Neuronal stem cell (in vitro differentiated cells): Measurements from ENCODE around the gene HOXA6. TPM values are rescaled to one million over a fixed set of nuclear protein-coding genes. Genes with fewer than 3 reads are reported as not detected.

Source experiments
- DNase-seq: peaks from one replicate; pipeline ENCODE4 v3.0.0-alpha.2; 2013; ENCODE audit warnings: low spot score
- H2AFZ ChIP-seq: one replicate; pipeline ENCODE4 v1.6.1; 2013; ENCODE audit warnings: mild to moderate bottlenecking, low read length, inconsistent platforms
- H2AK5ac ChIP-seq: 2 replicates; pipeline ENCODE4 v1.6.1; 2013; ENCODE audit warnings: low read depth, mild to moderate bottlenecking, inconsistent platforms, low read length, moderate library complexity, mixed read lengths
- H2BK120ac ChIP-seq: 2 replicates; pipeline ENCODE4 v1.6.1; 2013; ENCODE audit warnings: low read depth, mild to moderate bottlenecking, inconsistent platforms, low read length, moderate library complexity, mixed read lengths
- H2BK12ac ChIP-seq: one replicate; pipeline ENCODE4 v1.6.1; 2013; ENCODE audit warnings: low read length, inconsistent platforms
- H2BK15ac ChIP-seq: 2 replicates; pipeline ENCODE4 v1.6.1; 2013; ENCODE audit warnings: mild to moderate bottlenecking, low read length, inconsistent platforms, mixed read lengths
- H2BK5ac ChIP-seq: one replicate; pipeline ENCODE4 v1.6.1; 2013; ENCODE audit warnings: inconsistent platforms, mild to moderate bottlenecking, low read length, moderate library complexity
- H3K14ac ChIP-seq: one replicate; pipeline ENCODE4 v1.6.1; 2013; ENCODE audit warnings: low read length, inconsistent platforms
- H3K18ac ChIP-seq: 2 replicates; pipeline ENCODE4 v1.6.1; 2013; ENCODE audit warnings: low read length, inconsistent platforms
- H3K23ac ChIP-seq: 2 replicates; pipeline ENCODE4 v1.6.1; 2013; ENCODE audit warnings: low read depth, mild to moderate bottlenecking, mixed read lengths, low read length, inconsistent platforms; ENCODE audit not compliant: poor library complexity
- H3K27ac ChIP-seq: replicated peaks from 3 replicates; pipeline ENCODE4 v1.5.1; 2013; ENCODE audit warnings: low read length, inconsistent platforms
- H3K27me3 ChIP-seq, 3 experiments: 2 replicates each; pipeline ENCODE4 v1.6.1; 2013; ENCODE audit warnings: low read length in 3 of 3, mild to moderate bottlenecking in 2 of 3, inconsistent platforms in 1 of 3, low read depth in 1 of 3, mixed read lengths in 1 of 3, moderate library complexity in 1 of 3; ENCODE audit not compliant: control insufficient read depth in 3 of 3, insufficient read depth in 3 of 3
- H3K36me3 ChIP-seq, 2 donors: replicated peaks in 1 of 2; 2 replicates each; pipeline ENCODE4 v1.6.1; 2013; ENCODE audit warnings: low read length in 2 of 2; ENCODE audit not compliant: control insufficient read depth in 2 of 2, insufficient read depth in 2 of 2
- H3K4ac ChIP-seq: 2 replicates; pipeline ENCODE4 v1.6.1; 2013; ENCODE audit warnings: inconsistent platforms, mild to moderate bottlenecking, low read length, moderate library complexity
- H3K4me1 ChIP-seq, 2 donors: 1 replicate in 1 of 2; 2 replicates in 1 of 2; pipeline ENCODE4 v1.6.1; 2013; ENCODE audit warnings: low read length in 2 of 2, low read depth in 1 of 2; ENCODE audit not compliant: control insufficient read depth in 2 of 2, insufficient read depth in 1 of 2
- H3K4me2 ChIP-seq: one replicate; pipeline ENCODE4 v1.6.1; 2013; ENCODE audit warnings: mild to moderate bottlenecking, low read length, inconsistent platforms; ENCODE audit not compliant: insufficient read depth, poor library complexity, severe bottlenecking
- H3K4me3 ChIP-seq, 2 donors: 2 replicates each; pipeline ENCODE4 v1.5.1; 2013; ENCODE audit warnings: low read length in 2 of 2, mild to moderate bottlenecking in 2 of 2, inconsistent platforms in 1 of 2, moderate library complexity in 1 of 2
- H3K79me1 ChIP-seq: one replicate; pipeline ENCODE4 v1.6.1; 2013; ENCODE audit warnings: low read depth, mild to moderate bottlenecking, inconsistent platforms, low read length, moderate library complexity
- H3K9ac ChIP-seq: one replicate; pipeline ENCODE4 v1.6.1; 2013; ENCODE audit warnings: mild to moderate bottlenecking, low read depth, low read length, inconsistent platforms; ENCODE audit not compliant: poor library complexity
- H3K9me3 ChIP-seq, 2 donors: replicated peaks in 1 of 2; 2 replicates each; pipeline versions ENCODE3 to v1.6.1; 2013; ENCODE audit warnings: low read length in 2 of 2, mild to moderate bottlenecking in 2 of 2, inconsistent platforms in 1 of 2, low read depth in 1 of 2, mixed read lengths in 1 of 2, moderate library complexity in 1 of 2; ENCODE audit not compliant: control insufficient read depth in 2 of 2, insufficient read depth in 1 of 2
- H4K8ac ChIP-seq: one replicate; pipeline ENCODE4 v1.6.1; 2013; ENCODE audit warnings: low read depth, mild to moderate bottlenecking, inconsistent platforms, low read length, moderate library complexity
- H4K91ac ChIP-seq: one replicate; pipeline ENCODE4 v1.6.1; 2013; ENCODE audit warnings: low read length, low read depth, mild to moderate bottlenecking, inconsistent platforms; ENCODE audit not compliant: poor library complexity
- WGBS, 2 donors: extraction: QIAGEN DNeasy Blood & Tissue Kit; methylation state at CpG; one replicate each; pipeline ENCODE4 v1.1.7; 2013; ENCODE audit warnings: missing lambda C conversion rate in 2 of 2, mixed read lengths in 1 of 2; ENCODE audit not compliant: insufficient read length in 2 of 2, insufficient replicate concordance in 1 of 2; ENCODE audit errors: extremely low coverage in 2 of 2; 5-methylcytosine and 5-hydroxymethylcytosine counted together
- polyA plus RNA-seq, 2 experiments: library from polyadenylated mRNA; stranded (reverse); fragments of 200-250 nt; gene quantifications; one replicate each; pipeline ENCODE4 v1.2.3, GENCODE V29; 2013

HOXA6 gene
- polyA plus RNA-seq (2013, experiment 1 of 2) = not detected
- polyA plus RNA-seq (2013, experiment 2 of 2) = not detected

DNA sequence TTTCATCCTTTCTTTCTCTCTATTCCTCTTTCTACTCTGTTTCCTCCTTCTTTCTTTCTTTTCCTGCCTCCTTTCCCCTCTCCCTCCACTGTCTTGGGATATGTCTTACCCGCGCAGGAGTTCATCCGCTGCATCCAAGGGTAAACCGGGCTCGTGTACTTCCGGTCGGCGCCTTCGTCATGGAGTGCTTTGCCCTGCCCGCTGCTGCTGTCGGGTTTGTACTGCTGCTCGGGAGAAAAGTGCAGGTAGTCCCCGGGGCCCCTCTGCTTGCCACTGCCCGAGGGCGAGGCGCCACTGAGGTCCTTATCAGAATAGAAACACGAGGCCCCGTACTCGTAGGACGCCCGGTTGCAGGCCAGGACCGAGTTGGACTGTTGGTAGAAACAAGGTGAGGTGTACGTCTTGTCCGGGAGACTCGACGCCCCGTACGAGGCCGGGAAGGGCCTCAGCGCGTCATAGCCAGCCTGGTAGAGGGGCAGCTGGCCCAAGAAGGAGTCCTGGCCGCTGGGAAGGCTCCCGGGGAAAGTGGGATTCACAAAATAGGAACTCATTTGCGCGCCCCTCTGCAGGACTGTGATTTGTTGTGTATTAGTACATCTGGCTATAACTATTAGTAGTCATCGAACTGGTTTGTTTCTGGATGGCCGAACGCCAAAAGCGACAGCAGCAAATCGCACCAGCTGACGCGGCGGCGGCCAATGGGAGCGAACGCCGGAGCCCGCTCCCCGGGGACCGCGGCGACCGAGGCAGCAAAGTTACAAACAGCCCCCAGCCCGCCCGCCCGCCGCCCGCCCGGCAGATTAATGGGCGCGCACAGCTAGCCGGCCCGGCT, at the start of gene HOXA6:
Gene HOXA6 (minus strand): TSS at position 576 of the 832 bp plus-strand sequence. CDS start 25 bp downstream, at position 551.
- Histone ChIP-seq H3K9me3 (peaks cover 3 to 28% of the 10 kb centered on the region in 2 donors), H4K91ac (no peak within 1 kb of the TSS), H2AFZ (peak within 1 kb of the TSS; percentile 66), H3K4me1 (no peaks in the 10 kb centered on the region), H3K4me3 (no peak within 1 kb of the TSS), H3K4me2 (no peak within 1 kb of the TSS), H3K14ac (peak within 1 kb of the TSS; percentile 44), H2BK120ac (no peak within 1 kb of the TSS), H3K27ac (no peak within 1 kb of the TSS), H2BK5ac (no peak within 1 kb of the TSS), H3K36me3 (no peaks in the 10 kb centered on the region), H3K27me3 (peaks cover 72 to 99% (median 99%) of the 10 kb centered on the region in 3 experiments), H3K23ac (no peak within 1 kb of the TSS), H4K8ac (peak within 1 kb of the TSS; percentile 1), H3K18ac (no peak within 1 kb of the TSS), H3K79me1 (no peaks in the 10 kb centered on the region), H2BK15ac (no peak within 1 kb of the TSS), H2BK12ac (no peak within 1 kb of the TSS), H3K9ac (no peak within 1 kb of the TSS), H3K4ac (no peak within 1 kb of the TSS), H2AK5ac (no peak within 1 kb of the TSS)
- no peak for DNase-seq
- no CpG with 5 or more reads among the region's 63 CpGs for WGBS, 2 donors

DNA sequence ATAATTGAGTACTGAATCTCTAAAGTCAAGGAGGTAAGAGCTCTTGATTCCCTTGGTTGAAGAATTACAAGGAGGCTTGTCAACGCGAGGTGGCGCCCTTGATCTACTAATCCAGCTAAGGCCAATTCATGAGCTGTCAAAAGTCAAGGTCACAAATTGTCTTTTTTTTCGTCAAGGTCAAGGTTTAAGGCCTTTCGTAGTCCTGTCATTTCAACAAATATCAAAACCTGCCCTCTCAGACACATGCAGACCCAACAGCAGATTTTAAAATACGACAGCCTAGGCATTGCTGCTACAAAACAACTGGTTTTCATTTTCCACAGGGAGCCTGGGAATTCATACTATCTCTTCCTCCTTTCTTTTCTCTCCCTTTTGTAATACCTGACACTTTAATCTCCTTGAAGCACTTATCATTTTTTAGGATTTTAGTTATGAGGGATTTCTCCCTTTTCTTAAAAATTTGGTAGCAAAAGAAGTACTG, 48.8 kb upstream of the HOXA6 start:
- peaks cover 0 to under 1% of the 10 kb centered on the region in 2 donors for H3K9me3 ChIP-seq
- H3K4ac ChIP-seq = no peak overlapping the region
- no peaks in the 10 kb centered on the region for H3K36me3 ChIP-seq
- no peak overlapping the region for H3K27ac ChIP-seq
- no peak overlapping the region for H2AK5ac ChIP-seq
- H4K8ac ChIP-seq = no peak overlapping the region
- H3K9ac ChIP-seq = no peak overlapping the region
- H2BK120ac ChIP-seq = no peak overlapping the region
- H2BK15ac ChIP-seq = no peak overlapping the region
- no peak overlapping the region for H2BK5ac ChIP-seq
- H3K4me3 ChIP-seq = no peak overlapping the region
- DNase-seq = peak; percentile 67
- H2BK12ac ChIP-seq = no peak overlapping the region
- H3K14ac ChIP-seq = no peak overlapping the region
- no peak overlapping the region for H3K4me2 ChIP-seq
- no peaks in the 10 kb centered on the region for H3K79me1 ChIP-seq
- peaks cover 0 to 1% of the 10 kb centered on the region in 2 donors for H3K4me1 ChIP-seq
- no peak overlapping the region for H3K18ac ChIP-seq
- no peak overlapping the region for H3K23ac ChIP-seq
- no CpG with 5 or more reads among the region's 6 CpGs for WGBS, 2 donors
- H3K27me3 ChIP-seq = peaks cover 56 to 94% (median 84%) of the 10 kb centered on the region in 3 experiments
- no peak overlapping the region for H2AFZ ChIP-seq
- H4K91ac ChIP-seq = no peak overlapping the region

DNA sequence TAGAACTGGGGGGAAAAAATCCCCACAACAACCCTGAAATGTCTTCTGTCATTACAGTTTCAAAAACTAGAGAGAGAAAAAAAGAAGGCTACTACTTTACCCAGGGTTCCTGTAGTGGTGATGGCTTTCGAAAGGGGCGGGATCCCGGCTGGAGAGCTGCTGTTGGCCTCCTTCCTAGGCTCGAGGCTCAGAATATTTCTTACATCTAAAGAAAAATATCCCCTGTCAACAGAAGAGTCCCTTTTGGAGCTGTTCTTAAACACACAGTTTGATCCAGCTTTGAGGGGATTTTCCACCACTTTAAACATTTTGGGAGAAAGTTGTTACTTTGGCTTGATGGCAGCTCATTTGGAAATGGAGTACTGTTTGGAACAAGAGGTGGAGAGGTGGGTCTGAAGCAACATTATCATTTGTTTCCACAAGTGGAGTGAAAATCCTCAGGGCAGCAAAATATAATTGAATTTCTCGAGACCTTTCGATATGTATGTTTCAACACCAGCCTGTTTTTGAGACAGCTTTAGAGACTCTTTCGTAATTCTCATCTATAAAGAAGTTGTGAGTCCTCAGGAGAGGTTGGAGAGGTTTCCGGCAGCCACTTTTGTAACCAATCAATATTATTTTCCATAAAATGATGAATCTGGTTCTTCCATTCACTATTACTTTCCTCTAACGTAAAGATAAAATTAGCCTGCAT, 47.3 kb upstream of the HOXA6 start:
- DNase-seq = no peak
- no peak overlapping the region for H2AFZ ChIP-seq
- no peak overlapping the region for H3K4me3 ChIP-seq
- peaks cover 0 to 2% of the 10 kb centered on the region in 2 donors for H3K9me3 ChIP-seq
- no peak overlapping the region for H3K18ac ChIP-seq
- no peak overlapping the region for H2BK5ac ChIP-seq
- H2BK15ac ChIP-seq = no peak overlapping the region
- no peak overlapping the region for H2BK12ac ChIP-seq
- no peak overlapping the region for H3K9ac ChIP-seq
- H3K79me1 ChIP-seq = no peaks in the 10 kb centered on the region
- H3K14ac ChIP-seq = no peak overlapping the region
- H3K27me3 ChIP-seq = peaks cover 54 to 96% (median 84%) of the 10 kb centered on the region in 3 experiments
- H3K4ac ChIP-seq = no peak overlapping the region
- no peaks in the 10 kb centered on the region for H3K36me3 ChIP-seq
- H4K91ac ChIP-seq = no peak overlapping the region
- H2AK5ac ChIP-seq = no peak overlapping the region
- H4K8ac ChIP-seq = no peak overlapping the region
- no peaks in the 10 kb centered on the region for H3K4me1 ChIP-seq
- no peak overlapping the region for H3K27ac ChIP-seq
- WGBS, 2 donors = no CpG with 5 or more reads among the region's 9 CpGs
- H3K4me2 ChIP-seq = no peak overlapping the region
- H3K23ac ChIP-seq = no peak overlapping the region
- no peak overlapping the region for H2BK120ac ChIP-seq

- H2BK120ac ChIP-seq = no peak overlapping the region
- H3K4me3 ChIP-seq = no peak overlapping the region
- no peak overlapping the region for H3K14ac ChIP-seq
- no peaks in the 10 kb centered on the region for H3K4me1 ChIP-seq
- H4K91ac ChIP-seq = no peak overlapping the region
- DNase-seq = no peak
- no peak overlapping the region for H3K18ac ChIP-seq
- H3K36me3 ChIP-seq = no peaks in the 10 kb centered on the region
- H2BK5ac ChIP-seq = no peak overlapping the region
- no peak overlapping the region for H2BK12ac ChIP-seq
- WGBS, 2 donors = no CpG with 5 or more reads among the region's 2 CpGs
- no peak overlapping the region for H2AK5ac ChIP-seq
- no peak overlapping the region for H2BK15ac ChIP-seq
- H2AFZ ChIP-seq = no peak overlapping the region
- peaks cover 57 to 100% (median 84%) of the 10 kb centered on the region in 3 experiments for H3K27me3 ChIP-seq
- no peak overlapping the region for H3K4ac ChIP-seq
- H3K79me1 ChIP-seq = no peaks in the 10 kb centered on the region
- no peak overlapping the region for H3K9ac ChIP-seq
- H3K9me3 ChIP-seq = peaks cover 2% of the 10 kb centered on the region in 2 donors
- H3K27ac ChIP-seq = no peak overlapping the region
- no peak overlapping the region for H3K4me2 ChIP-seq
- no peak overlapping the region for H4K8ac ChIP-seq
- H3K23ac ChIP-seq = no peak overlapping the region
Measured at GRCh38 chr7:27194002-27194352, 46.4 kb upstream of the HOXA6 start.
